ENCODE data around the gene LENEP.

- TF ChIP-seq POLR2A (IDR thresholded peaks at IDR 0.05) (no peak), POLR2AphosphoS5 (IDR thresholded peaks at IDR 0.05) (peak; percentile 28)
- TF ChIP-seq, protein P1, sequence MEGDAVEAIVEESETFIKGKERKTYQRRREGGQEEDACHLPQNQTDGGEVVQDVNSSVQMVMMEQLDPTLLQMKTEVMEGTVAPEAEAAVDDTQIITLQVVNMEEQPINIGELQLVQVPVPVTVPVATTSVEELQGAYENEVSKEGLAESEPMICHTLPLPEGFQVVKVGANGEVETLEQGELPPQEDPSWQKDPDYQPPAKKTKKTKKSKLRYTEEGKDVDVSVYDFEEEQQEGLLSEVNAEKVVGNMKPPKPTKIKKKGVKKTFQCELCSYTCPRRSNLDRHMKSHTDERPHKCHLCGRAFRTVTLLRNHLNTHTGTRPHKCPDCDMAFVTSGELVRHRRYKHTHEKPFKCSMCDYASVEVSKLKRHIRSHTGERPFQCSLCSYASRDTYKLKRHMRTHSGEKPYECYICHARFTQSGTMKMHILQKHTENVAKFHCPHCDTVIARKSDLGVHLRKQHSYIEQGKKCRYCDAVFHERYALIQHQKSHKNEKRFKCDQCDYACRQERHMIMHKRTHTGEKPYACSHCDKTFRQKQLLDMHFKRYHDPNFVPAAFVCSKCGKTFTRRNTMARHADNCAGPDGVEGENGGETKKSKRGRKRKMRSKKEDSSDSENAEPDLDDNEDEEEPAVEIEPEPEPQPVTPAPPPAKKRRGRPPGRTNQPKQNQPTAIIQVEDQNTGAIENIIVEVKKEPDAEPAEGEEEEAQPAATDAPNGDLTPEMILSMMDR (IDR thresholded peaks at IDR 0.05): peak; percentile 72 to 90 (median 84)
Observed at GRCh38 chr1:154998818-154999570, 5.6 kb downstream of the LENEP start.
